Ishikawa (cell line): ENCODE measurements around the gene PITPNC1.

Source experiments
- CEBPB ChIP-seq: IDR thresholded peaks from 2 replicates; pipeline ENCODE4 v1.6.1; 2012
- EGR1 ChIP-seq: IDR thresholded peaks from 2 replicates; pipeline ENCODE4 v1.6.1; 2012
- EP300 ChIP-seq: IDR thresholded peaks from 2 replicates; pipeline ENCODE4 v1.6.1; 2012; ENCODE audit warnings: borderline replicate concordance
- NFIC ChIP-seq: IDR thresholded peaks from 2 replicates; pipeline ENCODE4 v1.6.1; 2012
- YY1 ChIP-seq: IDR thresholded peaks from 2 replicates; pipeline ENCODE4 v1.6.1; 2012; ENCODE audit warnings: low read depth
- ZBTB7A ChIP-seq: IDR thresholded peaks from 2 replicates; pipeline ENCODE4 v1.6.1; 2012; ENCODE audit warnings: low read depth
- TF ChIP-seq, protein P1 (sequence below): IDR thresholded peaks from 2 replicates; pipeline ENCODE4 v1.6.1; 2012
- TF ChIP-seq, protein P2 (sequence below): IDR thresholded peaks from 2 replicates; pipeline ENCODE4 v1.6.1; 2012
- TF ChIP-seq, protein P3 (sequence below): IDR thresholded peaks from 2 replicates; pipeline ENCODE4 v1.6.1; 2012; ENCODE audit warnings: low read depth, mild to moderate bottlenecking

DNA sequence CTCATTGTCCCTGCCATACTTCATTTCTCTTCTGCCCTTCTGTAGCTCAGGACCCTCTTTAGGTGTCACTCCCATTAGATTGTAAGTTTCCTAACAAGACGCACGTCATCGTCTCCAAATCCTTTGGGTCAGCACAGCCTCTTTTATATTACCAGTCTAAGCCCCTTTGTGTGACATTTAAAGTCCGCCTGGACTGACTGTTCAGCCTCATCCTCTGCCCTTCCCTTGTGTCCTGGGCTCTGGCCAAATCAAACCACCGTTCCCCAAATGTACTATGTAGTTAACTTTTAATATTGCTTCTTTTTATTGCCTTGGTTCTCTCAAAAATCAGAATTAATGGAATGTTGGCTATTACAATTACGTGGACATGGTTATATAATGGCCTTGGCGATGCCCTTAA is 38.2 kb downstream of the PITPNC1 start:
- no peak for TF ChIP-seq EGR1
- TF ChIP-seq ZBTB7A, result no peak
- TF ChIP-seq, protein P1, sequence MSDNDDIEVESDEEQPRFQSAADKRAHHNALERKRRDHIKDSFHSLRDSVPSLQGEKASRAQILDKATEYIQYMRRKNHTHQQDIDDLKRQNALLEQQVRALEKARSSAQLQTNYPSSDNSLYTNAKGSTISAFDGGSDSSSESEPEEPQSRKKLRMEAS, result no peak
- TF ChIP-seq, protein P2, sequence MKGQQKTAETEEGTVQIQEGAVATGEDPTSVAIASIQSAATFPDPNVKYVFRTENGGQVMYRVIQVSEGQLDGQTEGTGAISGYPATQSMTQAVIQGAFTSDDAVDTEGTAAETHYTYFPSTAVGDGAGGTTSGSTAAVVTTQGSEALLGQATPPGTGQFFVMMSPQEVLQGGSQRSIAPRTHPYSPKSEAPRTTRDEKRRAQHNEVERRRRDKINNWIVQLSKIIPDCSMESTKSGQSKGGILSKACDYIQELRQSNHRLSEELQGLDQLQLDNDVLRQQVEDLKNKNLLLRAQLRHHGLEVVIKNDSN, result no peak
- no peak for TF ChIP-seq EP300
- no peak for TF ChIP-seq CEBPB
- TF ChIP-seq, protein P3, sequence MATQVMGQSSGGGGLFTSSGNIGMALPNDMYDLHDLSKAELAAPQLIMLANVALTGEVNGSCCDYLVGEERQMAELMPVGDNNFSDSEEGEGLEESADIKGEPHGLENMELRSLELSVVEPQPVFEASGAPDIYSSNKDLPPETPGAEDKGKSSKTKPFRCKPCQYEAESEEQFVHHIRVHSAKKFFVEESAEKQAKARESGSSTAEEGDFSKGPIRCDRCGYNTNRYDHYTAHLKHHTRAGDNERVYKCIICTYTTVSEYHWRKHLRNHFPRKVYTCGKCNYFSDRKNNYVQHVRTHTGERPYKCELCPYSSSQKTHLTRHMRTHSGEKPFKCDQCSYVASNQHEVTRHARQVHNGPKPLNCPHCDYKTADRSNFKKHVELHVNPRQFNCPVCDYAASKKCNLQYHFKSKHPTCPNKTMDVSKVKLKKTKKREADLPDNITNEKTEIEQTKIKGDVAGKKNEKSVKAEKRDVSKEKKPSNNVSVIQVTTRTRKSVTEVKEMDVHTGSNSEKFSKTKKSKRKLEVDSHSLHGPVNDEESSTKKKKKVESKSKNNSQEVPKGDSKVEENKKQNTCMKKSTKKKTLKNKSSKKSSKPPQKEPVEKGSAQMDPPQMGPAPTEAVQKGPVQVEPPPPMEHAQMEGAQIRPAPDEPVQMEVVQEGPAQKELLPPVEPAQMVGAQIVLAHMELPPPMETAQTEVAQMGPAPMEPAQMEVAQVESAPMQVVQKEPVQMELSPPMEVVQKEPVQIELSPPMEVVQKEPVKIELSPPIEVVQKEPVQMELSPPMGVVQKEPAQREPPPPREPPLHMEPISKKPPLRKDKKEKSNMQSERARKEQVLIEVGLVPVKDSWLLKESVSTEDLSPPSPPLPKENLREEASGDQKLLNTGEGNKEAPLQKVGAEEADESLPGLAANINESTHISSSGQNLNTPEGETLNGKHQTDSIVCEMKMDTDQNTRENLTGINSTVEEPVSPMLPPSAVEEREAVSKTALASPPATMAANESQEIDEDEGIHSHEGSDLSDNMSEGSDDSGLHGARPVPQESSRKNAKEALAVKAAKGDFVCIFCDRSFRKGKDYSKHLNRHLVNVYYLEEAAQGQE, result no peak
- no peak for TF ChIP-seq YY1
- TF ChIP-seq NFIC, result no peak
